Measurements from ENCODE around the gene SMS.

Gene SMS

DNA sequence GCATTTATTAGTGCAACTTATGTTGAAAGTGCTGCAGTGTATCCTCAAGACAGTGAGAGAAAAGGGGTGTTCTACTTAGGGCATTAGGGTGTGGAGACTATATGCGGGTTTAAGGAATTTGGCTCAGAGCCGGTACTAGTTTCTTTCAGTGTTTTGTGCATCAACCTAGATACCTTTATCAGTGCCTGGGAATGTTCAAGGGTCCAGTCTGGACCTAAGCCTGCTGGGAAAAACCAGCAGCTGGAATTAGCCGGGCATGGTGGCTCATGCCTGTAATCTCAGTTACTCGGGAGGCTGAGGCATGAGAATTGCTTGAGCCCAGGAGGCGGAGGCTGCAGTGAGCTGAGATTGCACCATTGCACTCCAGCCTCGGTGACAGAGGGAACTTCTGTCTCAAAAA, 99.0 kb downstream of the SMS start:
- no peak for DNase-seq (ENCODE audit: low spot score)

DNA sequence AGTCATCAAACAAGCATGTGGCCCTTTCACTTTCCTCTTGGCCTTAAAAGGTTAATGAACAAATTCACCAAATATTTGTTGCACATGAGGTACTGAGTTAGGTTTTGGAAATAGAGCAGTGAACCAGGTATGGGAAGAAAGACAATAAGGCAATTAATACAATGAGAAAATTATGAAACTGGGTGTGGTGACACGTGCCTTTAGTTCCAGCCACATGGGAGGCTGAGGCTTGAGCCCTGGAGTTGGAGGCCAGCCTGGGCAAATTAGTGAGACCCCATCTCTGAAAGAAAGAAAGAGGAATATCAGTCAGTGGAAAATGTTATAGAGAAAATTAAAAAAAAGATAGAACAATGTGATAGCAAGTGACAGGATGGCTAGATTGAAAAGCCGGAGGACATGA, 99.7 kb downstream of the SMS start:
- DNase-seq (ENCODE audit: low spot score), result no peak

- no peak for DNase-seq (ENCODE audit: low spot score)
Measured at GRCh38 chrX:22041907-22042530, 101.5 kb downstream of the SMS start.

DNA sequence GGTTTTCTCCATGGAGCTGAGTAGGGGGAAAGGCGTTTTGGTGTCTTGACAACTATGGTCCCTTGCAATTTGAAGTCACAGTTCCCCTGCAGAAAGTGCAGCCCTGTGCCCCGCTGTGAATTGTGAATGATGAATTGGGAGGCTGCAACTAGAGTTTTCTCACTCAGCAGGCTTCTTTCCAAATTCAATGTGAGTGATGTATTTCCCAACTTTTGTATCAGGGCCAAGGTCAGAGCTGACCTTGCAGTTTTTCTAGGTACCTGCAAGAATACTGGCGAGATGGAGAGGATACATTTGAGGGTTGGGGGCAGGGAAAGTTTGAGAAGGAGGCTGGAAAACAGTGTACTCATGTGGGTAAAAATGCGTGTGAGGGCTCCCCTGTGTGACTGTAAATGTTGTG, 103.4 kb downstream of the SMS start:
- DNase-seq (ENCODE audit: low spot score), result no peak
